Vein endothelial cell (primary cell): ENCODE results near the gene ARL4A. TPM values are rescaled to one million over a fixed set of nuclear protein-coding genes. Genes with fewer than 3 reads are reported as not detected.

Experiments
- small RNA-seq: library from RNA; depleted of rRNA; stranded (forward); fragments of <200 nt; gene quantifications from one replicate; pipeline ENCODE3, GENCODE V24; 2012
- total RNA-seq: library from RNA; depleted of rRNA; stranded (reverse); fragments of >200 nt; gene quantifications from 2 replicates; pipeline ENCODE4 v1.2.3, GENCODE V29; 2012

Gene ARL4A, protein sequence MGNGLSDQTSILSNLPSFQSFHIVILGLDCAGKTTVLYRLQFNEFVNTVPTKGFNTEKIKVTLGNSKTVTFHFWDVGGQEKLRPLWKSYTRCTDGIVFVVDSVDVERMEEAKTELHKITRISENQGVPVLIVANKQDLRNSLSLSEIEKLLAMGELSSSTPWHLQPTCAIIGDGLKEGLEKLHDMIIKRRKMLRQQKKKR
- 88.7 and 113 TPM in 2 replicates for total RNA-seq

DNA sequence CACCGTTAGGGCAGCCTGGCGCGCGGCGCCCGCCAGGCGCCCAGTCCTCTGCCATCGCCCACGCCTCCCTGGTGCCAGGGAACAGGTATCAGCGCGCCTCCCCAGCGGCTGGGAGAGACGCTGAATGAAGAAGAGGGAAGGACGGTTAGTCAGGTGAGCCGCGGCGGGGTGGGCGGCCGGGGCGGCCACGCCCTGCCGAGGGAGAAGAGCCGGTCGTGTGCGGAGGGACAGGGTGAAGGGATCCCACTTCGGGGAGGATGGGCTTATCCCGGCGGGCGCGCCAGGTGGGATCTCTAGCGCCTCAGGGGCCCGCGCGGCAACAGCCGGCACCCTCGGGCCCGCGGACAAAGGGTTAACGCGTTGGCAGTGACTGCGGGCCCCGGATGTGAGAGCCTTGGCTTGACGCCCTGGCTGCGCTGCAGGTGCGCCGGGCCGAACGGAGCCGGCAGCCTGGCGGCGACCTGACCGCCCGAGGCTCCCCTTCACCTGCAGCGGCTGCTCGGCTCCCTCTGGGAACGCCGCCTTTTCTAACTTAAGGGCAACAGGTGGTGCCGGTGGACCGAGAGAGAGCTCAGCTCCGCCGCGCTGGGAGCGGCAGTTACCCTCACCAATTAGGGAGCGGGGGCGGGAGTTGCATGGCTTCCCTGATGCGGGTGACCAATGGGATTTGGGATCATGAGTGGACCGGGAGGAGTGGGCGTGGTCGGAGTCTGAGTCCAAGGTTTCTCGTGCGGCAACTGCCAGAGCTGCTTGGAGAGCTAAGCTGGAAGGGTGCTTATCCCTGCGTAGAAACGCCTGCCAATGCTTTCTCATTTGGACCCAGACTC lies at the start of gene ARL4A:
ARL4A (plus strand) TSS at position 743 of the 827 bp plus-strand sequence. CDS start 622 bp downstream, outside the sequence.

Small RNA genes lying within 50 kb of the gene (small RNA-seq; reads per million reads assigned to genes)
- gene RF00264, result not detected

Other genes starting within 250 kb of the ARL4A start
- 0.33 and 0.76 TPM in 2 replicates for gene SCIN, start 116.9 kb upstream of the ARL4A start, total RNA-seq